ENCODE data around the gene RMI2.

RMI2 gene

GRCh38 chr16:11390573-11391495 is 45.6 kb downstream of the RMI2 start:
- TF ChIP-seq, protein P1, sequence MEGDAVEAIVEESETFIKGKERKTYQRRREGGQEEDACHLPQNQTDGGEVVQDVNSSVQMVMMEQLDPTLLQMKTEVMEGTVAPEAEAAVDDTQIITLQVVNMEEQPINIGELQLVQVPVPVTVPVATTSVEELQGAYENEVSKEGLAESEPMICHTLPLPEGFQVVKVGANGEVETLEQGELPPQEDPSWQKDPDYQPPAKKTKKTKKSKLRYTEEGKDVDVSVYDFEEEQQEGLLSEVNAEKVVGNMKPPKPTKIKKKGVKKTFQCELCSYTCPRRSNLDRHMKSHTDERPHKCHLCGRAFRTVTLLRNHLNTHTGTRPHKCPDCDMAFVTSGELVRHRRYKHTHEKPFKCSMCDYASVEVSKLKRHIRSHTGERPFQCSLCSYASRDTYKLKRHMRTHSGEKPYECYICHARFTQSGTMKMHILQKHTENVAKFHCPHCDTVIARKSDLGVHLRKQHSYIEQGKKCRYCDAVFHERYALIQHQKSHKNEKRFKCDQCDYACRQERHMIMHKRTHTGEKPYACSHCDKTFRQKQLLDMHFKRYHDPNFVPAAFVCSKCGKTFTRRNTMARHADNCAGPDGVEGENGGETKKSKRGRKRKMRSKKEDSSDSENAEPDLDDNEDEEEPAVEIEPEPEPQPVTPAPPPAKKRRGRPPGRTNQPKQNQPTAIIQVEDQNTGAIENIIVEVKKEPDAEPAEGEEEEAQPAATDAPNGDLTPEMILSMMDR (IDR thresholded peaks at IDR 0.05; ENCODE audit: borderline replicate concordance, insufficient read depth, low read depth, low read length): no peak
- no peak overlapping the region for H3K4me3 ChIP-seq (ENCODE audit: low read depth, low read length)

GRCh38 chr16:11391576-11391975 is 46.3 kb downstream of the RMI2 start:
- TF ChIP-seq, protein P1 (IDR thresholded peaks at IDR 0.05; ENCODE audit: borderline replicate concordance, insufficient read depth, low read depth, low read length): no peak
- H3K4me3 ChIP-seq (ENCODE audit: low read depth, low read length): no peak overlapping the region

GRCh38 chr16:11392041-11392581 is 46.9 kb downstream of the RMI2 start:
- H3K4me3 ChIP-seq (ENCODE audit: low read depth, low read length): no peak overlapping the region
- TF ChIP-seq, protein P1 (IDR thresholded peaks at IDR 0.05; ENCODE audit: borderline replicate concordance, insufficient read depth, low read depth, low read length): no peak

- TF ChIP-seq, protein P1 (IDR thresholded peaks at IDR 0.05; ENCODE audit: borderline replicate concordance, insufficient read depth, low read depth, low read length): no peak
Measured at GRCh38 chr16:11393366-11393765, 48.1 kb downstream of the RMI2 start.

DNA sequence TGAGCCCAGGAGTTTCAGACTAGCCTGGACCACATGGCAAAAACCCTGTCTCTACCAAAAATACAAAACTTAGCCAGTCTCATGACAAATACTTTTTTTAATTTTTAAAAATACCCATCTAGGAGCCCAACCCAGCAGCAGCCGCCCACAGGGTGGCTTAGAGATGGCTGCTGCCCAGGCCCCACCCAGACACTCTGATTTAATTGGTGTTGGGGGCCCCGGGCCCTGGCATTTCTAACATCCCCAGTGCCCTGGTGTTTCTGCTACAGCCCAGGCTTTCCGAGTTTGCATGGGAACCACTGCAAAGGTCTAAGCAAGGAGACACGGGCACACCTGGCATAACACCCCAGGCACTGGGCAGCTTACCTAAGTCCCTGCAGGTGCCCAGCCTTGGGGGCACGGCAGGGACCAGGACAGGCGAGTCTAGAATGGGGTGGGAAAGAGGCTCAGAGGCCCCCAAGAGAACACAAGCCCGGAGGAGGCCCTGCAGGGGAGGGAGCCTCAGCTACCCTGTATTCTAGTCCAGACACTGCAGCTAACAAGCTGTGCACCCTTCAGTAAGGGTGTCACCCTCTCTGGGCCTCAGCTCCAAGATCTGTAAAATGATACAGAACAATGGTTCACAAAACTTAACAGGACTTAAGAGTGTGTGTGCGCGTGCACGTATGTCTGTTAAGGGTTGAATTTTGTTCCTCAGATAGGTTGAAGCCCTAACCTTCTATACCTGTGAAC is 48.8 kb downstream of the RMI2 start:
- TF ChIP-seq, protein P1 (IDR thresholded peaks at IDR 0.05; ENCODE audit: borderline replicate concordance, insufficient read depth, low read depth, low read length): no peak
- no peak overlapping the region for H3K4me3 ChIP-seq (ENCODE audit: low read depth, low read length)

More at GRCh38 chr16:11393366-11393765, 48.1 kb downstream of the RMI2 start:
- no peak overlapping the region for H3K4me3 ChIP-seq (ENCODE audit: low read depth, low read length)

- TF ChIP-seq, protein P1 (IDR thresholded peaks at IDR 0.05; ENCODE audit: borderline replicate concordance, insufficient read depth, low read depth, low read length): no peak
- H3K4me3 ChIP-seq (ENCODE audit: low read depth, low read length): no peak overlapping the region
Measured at GRCh38 chr16:11394593-11394960, 49.3 kb downstream of the RMI2 start.

Data from GM12875 (cell line).